Colon (tissue), 2 donors: ENCODE measurements around the gene TRIM14.
"Not testable (repeated sequence)": the region's sequence is repeated elsewhere in the genome, so short reads cannot be mapped to it uniquely, and the experiment has no call there.

Experiments
- FAIRE-seq: peaks from 2 replicates; lab custom pipeline; 2012; peaks lifted over from hg19 to GRCh38; lab: Jason Lieb, UNC
- donor health status: control.
- donor health status: control.

TRIM14 gene

DNA sequence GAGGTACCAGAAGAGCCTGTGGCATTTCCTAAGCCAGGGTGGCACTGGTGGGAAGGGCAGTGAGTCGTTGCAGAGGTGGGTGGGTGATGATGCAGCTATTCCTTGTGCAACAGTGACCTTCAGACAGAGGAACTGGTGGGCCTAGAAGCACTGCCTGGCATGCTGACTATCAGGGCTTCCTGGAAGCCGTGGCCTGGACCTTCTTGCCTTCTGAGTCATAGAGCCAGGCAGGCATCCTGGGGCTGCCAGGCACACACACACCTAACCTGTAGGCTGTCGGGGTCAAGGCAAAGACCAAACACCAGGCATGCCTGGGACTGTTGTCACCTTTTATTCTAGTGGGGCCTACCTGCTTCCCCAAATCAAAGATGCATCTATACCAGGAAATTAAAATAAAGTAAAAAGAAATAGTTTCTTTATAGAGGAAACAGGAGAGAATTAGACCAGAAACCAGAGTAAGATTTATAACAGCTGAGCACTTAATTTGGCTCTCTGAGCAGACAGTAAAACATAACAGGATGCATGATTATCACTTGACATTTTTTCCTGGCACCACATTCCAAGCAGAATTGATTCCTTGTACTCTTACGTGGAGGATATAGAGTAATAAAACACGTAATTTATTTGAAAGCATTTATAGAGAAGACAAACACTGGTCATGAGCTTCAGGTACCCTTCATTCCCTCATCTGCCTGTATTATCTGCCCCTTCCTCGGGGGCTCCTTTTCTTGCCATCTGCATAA is 37.4 kb downstream of the TRIM14 start:
- no peak for FAIRE-seq

DNA sequence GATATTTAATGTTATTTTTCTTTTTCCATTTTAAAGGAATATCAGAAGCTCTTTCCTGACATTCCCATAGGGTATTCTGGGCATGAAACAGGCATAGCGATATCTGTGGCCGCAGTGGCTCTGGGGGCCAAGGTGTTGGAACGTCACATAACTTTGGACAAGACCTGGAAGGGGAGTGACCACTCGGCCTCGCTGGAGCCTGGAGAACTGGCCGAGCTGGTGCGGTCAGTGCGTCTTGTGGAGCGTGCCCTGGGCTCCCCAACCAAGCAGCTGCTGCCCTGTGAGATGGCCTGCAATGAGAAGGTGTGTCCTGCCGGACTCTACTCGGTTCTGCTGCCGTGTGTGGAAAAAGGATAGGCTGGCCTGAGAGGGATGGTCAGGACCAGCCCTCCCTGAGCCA is 38.2 kb downstream of the TRIM14 start:
- no peak for FAIRE-seq

DNA sequence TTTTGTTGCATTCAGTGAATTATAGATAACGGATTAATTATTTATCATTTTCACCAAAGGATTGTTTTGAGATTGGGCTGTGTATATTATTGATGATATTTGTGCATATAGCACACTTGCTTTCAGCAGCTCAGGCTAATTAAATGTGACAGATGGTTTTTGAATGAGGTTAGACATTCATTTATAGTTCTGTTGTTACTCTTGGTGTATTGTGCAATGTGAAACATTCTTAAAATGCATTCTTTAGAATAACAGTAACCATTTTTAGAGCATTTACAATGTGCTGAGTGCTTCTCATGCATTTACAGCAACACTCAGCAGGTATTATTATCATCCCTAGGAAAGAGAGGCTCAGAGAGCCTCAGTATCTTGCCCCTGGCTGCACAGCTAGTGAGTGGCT is 38.7 kb downstream of the TRIM14 start:
- no peak for FAIRE-seq

DNA sequence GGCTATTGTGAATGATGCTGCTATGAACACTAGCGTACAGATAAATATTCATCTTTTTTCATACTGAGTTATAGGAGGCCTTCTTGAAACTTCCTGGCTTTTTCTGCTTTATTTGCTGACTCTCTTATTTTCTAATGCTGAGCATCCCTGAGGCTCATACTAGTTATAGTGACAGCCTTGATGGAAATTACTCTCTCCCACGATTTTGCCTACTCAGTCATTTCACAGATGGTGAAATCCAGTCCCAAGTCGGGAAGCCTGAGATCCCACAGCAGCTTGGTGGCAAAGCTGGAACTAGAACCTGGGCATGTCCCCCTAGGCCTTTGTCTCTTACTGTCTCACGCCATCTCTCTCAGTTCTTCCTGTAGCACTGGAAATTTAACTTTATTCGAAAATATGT is 40.1 kb downstream of the TRIM14 start:
- FAIRE-seq = no peak

DNA sequence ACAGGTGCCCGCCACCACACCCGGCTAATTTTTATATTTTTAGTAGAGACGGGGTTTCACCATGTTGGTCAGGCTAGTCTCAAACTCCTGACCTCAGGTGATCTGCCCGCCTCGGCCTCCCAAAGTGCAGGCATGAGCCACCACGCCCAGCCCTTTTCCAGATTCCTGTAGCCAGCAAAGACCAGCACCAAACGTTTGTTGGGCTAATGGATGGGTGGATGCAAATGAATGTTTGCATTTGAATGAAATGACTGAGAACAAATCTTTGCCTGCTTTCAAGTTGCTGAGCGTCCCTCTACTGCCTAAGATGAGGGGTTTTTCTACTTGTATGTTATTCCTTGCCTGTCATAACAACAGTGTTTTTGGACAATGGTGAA is 42.5 kb downstream of the TRIM14 start:
- FAIRE-seq = not testable (repeated sequence)

DNA sequence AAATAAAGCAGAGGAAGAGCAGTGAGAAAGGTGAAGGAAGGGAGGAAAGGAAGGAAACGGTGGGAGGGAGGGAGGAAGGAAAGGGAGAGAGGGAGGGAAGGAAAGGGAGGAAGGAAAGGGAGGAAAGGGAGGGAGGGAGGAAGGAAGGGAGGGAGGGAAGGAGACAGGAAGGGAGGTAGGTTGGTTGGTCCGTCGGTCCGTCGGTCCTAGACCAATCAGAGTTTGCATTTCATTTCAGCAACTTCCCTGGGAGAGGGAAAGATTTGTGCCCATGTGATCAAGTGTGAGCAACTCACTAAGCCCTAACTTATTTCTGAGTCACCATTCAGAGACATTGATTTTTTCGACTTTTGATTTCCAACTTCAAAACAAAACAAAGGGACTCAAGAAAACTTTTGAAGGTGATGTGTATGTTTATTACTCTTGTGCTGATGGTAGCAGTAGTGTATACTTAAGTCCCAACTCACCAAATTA is 43.7 kb downstream of the TRIM14 start:
- no peak for FAIRE-seq

DNA sequence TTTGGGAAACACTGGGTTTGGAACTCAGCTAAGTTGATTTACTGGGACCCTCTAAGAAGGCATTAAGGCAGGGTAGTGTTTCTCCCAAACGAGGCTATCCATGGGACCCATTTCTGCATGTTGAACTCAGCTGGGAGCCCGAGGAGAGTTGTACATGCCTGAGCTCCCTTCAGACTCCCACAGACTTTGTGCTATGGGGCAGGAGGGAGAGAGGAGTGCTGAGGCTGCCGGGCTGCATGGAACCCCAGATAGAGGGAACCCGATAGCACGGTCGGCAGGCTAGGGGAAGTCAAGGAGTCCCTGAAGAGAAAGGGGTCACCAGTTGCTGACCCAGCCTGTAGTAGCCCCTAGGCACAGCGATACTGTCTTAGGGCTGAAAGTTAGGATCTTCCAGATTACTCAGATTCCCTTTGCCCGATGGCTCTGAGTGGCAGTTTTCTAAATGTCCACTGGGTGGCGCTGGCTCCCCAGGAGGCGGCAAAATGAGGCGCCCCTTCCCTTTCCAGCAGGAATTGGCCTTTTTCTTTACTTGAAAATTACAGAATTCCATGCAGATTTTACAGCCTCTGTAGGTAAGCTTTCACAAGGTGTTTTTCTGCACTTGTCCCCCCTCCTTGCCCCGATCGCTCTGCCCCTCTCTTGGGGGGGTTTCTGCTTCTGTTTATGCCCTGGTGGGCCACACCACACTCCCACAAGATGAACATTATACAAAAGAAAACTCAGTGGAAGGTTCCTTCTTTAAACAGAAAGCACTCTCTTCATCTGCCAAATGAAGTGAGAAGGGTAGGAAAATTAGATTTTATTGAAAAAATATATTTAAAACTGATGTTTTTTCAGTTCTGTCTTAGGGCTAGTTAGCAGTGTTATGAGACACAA is 44.7 kb downstream of the TRIM14 start:
- FAIRE-seq = no peak

DNA sequence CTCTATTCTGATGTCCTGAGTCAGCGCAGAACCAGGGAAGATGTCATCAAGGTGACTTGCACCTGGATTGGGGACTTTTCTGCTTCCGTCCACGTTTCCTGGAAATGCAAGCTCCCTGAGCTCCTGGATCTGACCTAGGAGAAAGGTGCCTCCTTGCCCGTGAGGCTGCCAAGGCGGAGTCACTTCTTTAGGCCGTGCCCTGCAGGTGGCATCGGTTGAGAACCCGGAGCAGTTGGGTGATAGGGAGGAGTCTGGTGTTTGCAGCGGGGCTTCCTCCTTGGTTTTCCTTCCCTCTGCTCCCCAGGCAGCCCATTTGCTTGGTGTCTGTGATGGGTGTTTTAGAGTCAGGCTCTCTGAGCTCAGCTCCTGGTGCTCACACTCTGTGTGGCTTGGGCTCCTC is 47.3 kb downstream of the TRIM14 start:
- FAIRE-seq = no peak

DNA sequence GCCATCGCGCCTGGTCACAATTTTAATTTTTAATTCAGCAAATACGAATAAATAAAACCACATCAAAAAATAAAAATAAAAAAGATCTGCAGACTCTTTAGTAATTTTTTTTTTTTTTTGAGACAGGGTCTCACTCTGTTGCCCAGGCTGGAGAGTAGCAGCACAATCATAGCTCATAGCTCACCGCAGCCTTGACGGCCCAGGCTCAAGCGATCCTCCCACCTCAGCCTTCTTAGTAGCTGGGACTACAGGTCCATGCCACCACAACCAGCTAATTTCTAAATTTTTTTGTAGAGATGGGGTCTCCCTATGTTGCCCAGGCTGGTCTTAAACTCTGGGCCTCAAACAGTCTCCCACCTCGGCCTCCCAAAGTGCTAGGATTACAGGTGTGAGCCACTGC is 48.3 kb downstream of the TRIM14 start:
- no peak for FAIRE-seq

DNA sequence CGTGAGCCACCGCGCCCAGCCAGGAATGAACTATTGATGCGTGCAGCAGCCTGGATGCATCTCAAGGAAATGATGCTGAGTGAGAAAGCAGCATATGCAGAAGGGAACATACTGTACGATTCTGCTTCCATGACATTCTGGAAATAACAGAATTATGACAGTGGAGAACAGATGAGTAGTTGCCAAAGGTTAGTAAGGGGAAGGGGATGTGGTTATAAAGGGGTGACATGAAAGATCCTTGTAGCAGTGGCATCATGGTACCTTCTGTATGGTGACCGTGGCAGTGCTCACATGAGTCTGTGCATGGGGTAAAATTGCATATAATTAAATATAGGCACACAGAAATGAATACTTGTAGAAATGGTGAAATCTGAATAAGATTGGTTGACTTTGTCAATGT is 49.5 kb downstream of the TRIM14 start:
- FAIRE-seq = no peak

DNA sequence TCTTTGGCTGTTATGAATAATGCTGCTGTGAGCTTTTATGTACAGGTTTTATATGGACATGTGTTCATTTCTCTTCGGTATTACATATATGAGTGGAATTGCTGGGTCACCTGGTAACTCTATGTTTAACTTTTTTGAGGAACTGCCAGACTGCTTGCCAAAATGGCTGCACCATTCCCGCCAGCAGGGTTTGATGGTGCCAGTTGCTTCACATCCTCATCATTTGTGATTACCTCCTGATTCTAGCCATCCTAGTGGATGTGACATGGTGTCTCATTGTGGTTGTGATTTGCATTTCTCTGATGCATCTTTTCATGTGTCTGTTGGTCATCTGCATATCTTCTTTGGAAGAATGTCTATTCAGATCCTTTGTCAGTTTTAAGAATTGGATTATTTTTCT is 51.8 kb downstream of the TRIM14 start:
- no peak for FAIRE-seq

DNA sequence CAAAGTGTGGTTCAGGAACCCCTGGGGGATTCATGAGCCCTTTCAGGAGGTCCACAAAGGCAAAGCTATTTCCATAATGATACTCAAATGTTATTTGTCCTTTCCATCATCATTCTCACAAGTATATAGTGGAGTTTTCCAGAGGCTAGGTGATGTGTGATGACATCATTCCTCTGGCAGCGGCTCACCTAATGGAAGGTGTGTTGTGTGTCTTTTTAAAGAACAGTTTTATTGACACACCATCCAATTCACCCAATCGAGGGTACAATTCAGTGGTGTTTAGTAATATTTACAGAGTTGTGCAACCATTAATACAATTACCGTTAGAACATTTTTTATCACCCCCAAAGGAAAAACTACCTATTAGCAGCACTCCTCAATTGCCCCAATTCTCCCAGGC is 52.8 kb downstream of the TRIM14 start:
- no peak for FAIRE-seq

DNA sequence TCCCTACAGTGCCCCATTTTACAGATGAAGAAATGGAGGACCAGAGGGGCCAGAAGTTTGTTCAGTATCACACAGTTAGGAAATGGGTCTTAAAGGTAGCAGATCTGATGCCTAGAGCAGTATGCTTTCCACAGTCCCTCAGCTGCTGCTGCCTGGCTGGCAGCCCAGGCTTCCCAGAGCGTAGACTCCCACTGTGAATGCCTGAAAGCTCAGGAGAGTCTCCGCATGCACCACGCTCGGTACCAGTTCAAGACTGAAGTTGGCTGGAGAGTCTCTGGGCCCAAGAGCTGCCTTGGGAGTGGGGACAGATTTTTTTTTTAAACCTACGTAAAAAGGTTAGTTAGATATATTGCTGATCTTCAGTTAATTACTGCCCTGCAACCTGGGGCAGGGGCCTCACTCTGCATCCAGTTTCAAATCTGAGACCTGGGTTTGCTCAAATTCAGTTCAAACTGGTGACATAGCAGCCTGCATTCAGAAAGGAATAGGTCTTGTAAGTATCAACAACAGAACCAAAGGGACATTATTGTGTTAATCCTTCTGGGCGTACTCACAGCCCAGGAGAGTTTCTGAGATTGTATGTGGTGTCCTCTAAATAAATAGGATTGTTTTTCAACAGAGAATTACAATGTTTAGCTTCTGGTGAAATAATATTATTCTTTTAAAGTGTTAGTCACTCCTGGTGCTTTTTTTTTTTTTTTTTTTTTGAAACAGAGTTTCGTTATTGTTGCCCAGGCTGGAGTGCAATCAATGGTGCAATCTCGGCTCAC is 54.2 kb downstream of the TRIM14 start:
- no peak for FAIRE-seq

DNA sequence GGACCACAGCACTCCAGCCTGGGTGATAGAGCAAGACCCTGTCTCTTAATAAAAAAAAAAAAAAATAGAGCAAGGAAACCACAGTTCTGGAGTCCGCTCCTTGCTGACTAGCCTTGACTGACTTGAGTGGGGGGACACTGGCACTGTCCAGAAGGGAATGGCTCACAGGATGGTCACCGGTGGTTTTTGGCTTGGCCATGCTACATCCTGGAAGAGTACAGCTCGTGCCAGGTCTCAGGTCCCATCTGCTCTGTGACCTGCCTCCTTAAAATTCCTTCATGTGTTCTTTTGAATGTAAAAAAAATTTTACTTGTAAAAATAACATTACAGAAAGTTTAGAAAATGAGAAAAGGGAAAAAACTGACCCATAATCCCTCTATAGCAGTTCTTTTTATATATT is 56.9 kb downstream of the TRIM14 start:
- FAIRE-seq = no peak

DNA sequence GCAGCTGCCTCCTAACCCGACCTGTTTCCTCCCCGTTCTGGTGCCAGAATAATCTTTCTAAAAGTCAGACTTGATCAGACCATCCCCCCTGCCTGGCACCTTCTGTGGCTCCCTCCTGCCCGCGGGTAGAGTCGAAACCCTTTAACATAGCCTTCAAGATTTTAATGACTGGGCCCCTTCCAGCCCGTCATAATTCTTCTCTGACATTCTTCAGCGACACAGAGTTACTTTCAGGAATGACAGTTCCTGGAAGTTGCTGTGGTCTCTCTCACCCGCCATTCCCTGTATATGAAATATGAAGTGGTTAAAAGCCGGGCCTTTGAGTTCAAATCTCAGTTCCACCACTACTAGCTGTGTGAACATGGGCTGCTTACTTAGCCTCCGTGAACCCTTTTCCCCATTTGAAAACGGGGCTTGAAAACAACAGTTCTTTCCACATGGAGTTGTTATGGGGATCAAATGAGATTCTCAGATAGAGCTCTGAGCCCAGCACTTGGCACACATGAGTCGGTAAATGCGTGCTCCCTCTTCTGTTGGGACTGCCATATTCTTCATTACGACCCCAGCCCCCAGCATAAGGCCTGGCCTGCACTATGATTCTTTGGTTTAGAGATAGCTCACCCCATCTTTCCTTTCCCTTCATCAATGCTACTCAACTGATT is 61.8 kb downstream of the TRIM14 start:
- no peak for FAIRE-seq

DNA sequence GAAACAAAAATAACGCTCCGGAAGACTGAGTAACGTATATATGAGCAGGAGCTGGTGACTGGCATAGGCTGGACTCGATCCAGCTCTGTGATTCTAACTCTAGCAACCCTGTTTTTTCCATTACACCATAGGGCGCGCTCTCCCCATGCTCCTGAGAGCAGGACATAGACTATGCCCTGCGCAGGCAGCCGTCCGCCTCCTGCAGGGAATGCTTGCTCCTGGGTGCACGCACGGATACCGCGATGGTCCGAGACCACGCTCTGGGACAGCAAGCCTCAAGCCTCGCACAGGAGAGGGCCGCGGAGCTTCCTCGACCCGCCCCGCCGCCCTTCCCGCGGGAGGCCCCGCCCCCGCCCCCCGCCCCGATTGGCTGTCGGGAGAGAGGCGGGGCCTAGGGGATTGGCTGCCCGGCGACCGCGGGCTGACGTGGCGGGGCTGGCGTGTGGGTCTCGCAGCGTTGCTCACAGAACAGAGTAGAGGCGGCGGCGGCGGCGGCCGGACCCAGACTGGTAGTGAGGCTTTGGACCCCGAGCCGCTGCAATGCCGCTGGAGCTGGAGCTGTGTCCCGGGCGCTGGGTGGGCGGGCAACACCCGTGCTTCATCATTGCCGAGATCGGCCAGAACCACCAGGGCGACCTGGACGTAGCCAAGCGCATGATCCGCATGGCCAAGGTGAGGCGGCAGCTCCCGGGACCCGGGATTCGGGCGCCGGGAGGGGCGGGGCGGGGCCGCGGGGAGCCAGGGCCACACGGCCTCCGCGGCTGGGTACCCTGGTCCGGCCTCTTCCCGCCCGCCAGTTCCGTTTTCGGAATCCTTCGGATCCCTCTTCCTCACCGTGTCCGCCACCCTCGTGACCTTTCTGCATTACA is 62.5 kb downstream of the TRIM14 start, which contains the start of gene NANS:
NANS (plus strand) TSS at position 464 of the 869 bp plus-strand sequence; CDS start at position 541, 77 bp downstream.
- no peak for FAIRE-seq

DNA sequence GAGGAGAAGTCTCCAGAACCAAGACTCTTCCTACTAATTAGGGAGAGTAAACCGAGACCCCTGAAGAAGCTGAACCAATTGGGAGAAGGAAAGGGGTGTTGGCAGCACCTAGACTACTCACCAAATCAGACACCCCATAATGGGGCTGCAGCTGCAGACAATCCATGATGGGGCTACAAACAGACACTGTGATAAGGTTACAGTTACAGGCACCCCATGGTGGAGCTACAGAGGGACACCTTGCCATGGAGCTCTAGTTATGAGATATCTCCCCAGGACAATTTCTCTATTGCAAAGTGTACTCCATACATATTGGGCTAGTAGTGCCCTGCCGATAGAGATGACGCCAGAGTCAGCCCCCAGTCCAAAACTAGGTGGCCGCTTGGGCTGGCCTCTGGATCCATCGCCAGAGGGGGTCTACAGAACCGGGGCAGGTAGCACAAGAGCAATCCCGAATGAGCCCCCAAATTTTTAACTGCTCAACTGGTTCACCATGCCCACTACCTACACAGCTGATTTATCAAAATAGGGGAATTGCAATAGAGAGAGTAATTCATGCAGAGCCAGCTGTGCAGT is 64.6 kb downstream of the TRIM14 start:
- no peak for FAIRE-seq

DNA sequence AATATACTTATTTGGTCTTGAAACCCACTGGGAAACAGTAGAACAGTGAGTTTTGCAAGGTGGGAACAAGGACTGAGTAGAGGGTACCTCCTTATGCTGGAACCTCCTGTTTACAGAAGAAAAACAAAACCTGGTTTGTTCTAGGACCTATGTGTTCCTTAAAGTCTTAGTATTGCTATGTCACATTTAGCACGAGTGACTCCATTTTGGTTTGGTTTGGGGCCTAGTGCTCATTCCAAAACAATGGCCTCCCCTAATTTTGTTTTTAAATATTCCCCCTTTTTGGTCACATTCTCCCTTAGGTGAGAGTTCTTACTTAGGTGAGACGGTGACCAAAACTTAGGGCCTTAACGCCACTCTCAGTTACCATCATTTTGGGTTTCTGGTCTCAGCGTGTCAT is 68.7 kb downstream of the TRIM14 start:
- FAIRE-seq = no peak

DNA sequence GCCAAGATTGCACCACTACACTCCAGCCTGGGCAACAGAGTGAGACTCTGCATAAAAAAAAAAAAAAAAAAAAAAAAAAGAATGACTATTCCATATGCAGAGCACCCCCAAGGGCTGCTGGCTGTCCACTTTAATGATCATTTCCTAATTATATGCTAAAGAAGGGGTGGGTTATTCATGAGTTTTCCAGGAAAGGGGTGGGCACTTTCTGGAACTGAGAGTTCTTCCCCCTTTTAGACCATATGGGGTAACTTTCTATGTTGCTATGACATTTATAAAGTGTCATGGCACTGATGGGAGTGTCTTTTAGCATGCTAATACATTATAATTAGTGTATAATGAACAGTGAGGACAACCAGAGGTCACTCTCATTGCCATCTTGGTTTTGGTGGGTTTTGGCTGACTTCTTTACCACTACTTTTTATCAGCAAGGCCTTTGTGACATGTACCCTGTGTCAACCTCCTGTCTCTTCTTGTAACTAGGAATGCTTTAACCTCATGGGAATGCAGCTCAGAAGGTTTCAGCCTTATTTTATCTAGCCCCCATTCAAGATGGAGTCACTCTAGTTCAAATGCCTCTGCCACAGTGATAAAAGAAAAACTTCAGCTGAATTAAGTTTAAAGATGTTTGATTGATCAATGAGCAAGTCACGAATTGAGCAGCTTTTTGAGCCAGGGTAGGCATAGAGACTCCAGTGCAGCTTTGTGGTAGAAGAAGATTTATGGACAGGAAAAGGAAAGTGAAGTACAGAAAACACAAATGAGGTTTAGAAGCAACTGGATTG is 69.5 kb downstream of the TRIM14 start:
- FAIRE-seq = no peak

DNA sequence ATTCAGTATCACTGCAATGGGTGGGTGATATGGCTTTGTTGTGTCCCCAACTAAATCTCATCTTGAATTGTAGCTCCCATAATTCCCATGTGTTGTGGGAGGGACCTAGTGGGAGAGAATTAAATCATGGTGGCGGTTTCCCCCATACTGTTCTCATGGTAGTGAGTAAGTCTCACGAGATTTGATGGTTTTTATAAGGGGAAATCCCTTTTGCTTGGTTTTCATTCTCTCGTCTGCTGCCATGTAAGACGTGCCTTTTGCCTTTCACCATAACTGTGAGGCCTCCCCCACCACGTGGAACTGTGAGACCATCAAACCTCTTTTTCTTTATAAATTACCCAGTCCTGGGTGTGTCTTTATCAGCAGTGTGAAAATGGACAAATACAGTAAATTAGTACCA is 72.0 kb downstream of the TRIM14 start:
- no peak for FAIRE-seq
